Subcutaneous abdominal adipose tissue (tissue), 5 donors: Measurements from ENCODE around the gene ANKS4B.

Source experiments
- H3K27ac ChIP-seq: one replicate; pipeline ENCODE4 v1.7.0; 2013; ENCODE audit warnings: low read depth, mild to moderate bottlenecking, inconsistent platforms, low read length, moderate library complexity
- H3K27me3 ChIP-seq, 5 donors: one replicate each; pipeline ENCODE4 v1.7.0; 2013; ENCODE audit warnings: low read length in 5 of 5, inconsistent platforms in 1 of 5; ENCODE audit not compliant: control insufficient read depth in 5 of 5, insufficient read depth in 4 of 5
- H3K36me3 ChIP-seq, 5 donors: one replicate each; pipeline ENCODE4 v1.7.0; 2013; ENCODE audit warnings: low read length in 5 of 5; ENCODE audit not compliant: control insufficient read depth in 5 of 5, insufficient read depth in 5 of 5
- H3K4me1 ChIP-seq, 5 donors: one replicate each; pipeline ENCODE4 v1.7.0; 2013; ENCODE audit warnings: low read length in 5 of 5, mild to moderate bottlenecking in 3 of 5, moderate library complexity in 1 of 5; ENCODE audit not compliant: control insufficient read depth in 5 of 5, insufficient read depth in 5 of 5
- H3K4me3 ChIP-seq, 5 donors: one replicate each; pipeline ENCODE4 v1.7.0; 2013; ENCODE audit warnings: low read length in 5 of 5, low read depth in 1 of 5
- H3K9ac ChIP-seq, 5 donors: one replicate each; pipeline ENCODE4 v1.7.0; 2013; ENCODE audit warnings: low read length in 5 of 5, mild to moderate bottlenecking in 4 of 5, moderate library complexity in 3 of 5
- H3K9me3 ChIP-seq, 5 donors: one replicate each; pipeline ENCODE4 v1.7.0; 2013; ENCODE audit warnings: low read length in 5 of 5; ENCODE audit not compliant: control insufficient read depth in 5 of 5
- donor health status: healthy.
- donor health status: healthy.
- donor health status: healthy.
- donor health status: healthy.
- donor health status: healthy.

ANKS4B gene

GRCh38 chr16:21217121-21217520 is 16.4 kb upstream of the ANKS4B start:
- no peaks in the 10 kb centered on the region for H3K4me1 ChIP-seq
- no peak overlapping the region for H3K27ac ChIP-seq
- no peak overlapping the region for H3K9ac ChIP-seq
- no peaks in the 10 kb centered on the region for H3K36me3 ChIP-seq
- no peak overlapping the region for H3K4me3 ChIP-seq
- H3K9me3 ChIP-seq = no peaks in the 10 kb centered on the region
- peaks cover 0 to 13% (median 4%) of the 10 kb centered on the region in 5 donors for H3K27me3 ChIP-seq

GRCh38 chr16:21218153-21218552 is 15.3 kb upstream of the ANKS4B start:
- Histone ChIP-seq H3K27me3 (peaks cover 0 to 13% (median 5%) of the 10 kb centered on the region in 5 donors), H3K27ac (no peak overlapping the region), H3K9me3 (no peaks in the 10 kb centered on the region), H3K36me3 (no peaks in the 10 kb centered on the region), H3K9ac (no peak overlapping the region), H3K4me1 (no peaks in the 10 kb centered on the region), H3K4me3 (no peak overlapping the region)

GRCh38 chr16:21219551-21219950 is 13.9 kb upstream of the ANKS4B start:
- H3K9ac ChIP-seq = no peak overlapping the region
- no peak overlapping the region for H3K27ac ChIP-seq
- H3K27me3 ChIP-seq = peaks cover 0 to 6% (median 3%) of the 10 kb centered on the region in 5 donors
- H3K9me3 ChIP-seq = no peaks in the 10 kb centered on the region
- H3K36me3 ChIP-seq = no peaks in the 10 kb centered on the region
- H3K4me3 ChIP-seq = no peak overlapping the region
- no peaks in the 10 kb centered on the region for H3K4me1 ChIP-seq

- peaks cover 0 to 6% (median 3%) of the 10 kb centered on the region in 5 donors for H3K27me3 ChIP-seq
- H3K9me3 ChIP-seq = no peaks in the 10 kb centered on the region
- H3K36me3 ChIP-seq = no peaks in the 10 kb centered on the region
- H3K4me1 ChIP-seq = no peaks in the 10 kb centered on the region
- H3K9ac ChIP-seq = no peak overlapping the region
- H3K4me3 ChIP-seq = no peak overlapping the region
- H3K27ac ChIP-seq = no peak overlapping the region
Measured at GRCh38 chr16:21222495-21223337, 10.8 kb upstream of the ANKS4B start.

- no peak overlapping the region for H3K4me3 ChIP-seq
- no peaks in the 10 kb centered on the region for H3K36me3 ChIP-seq
- no peaks in the 10 kb centered on the region for H3K9me3 ChIP-seq
- H3K27me3 ChIP-seq = peaks cover 0 to 6% (median 3%) of the 10 kb centered on the region in 5 donors
- H3K27ac ChIP-seq = no peak overlapping the region
- no peak overlapping the region for H3K9ac ChIP-seq
- H3K4me1 ChIP-seq = no peaks in the 10 kb centered on the region
Measured at GRCh38 chr16:21223787-21224186, 9.7 kb upstream of the ANKS4B start.

GRCh38 chr16:21224800-21225199 is 8.7 kb upstream of the ANKS4B start:
- Histone ChIP-seq H3K27me3 (peaks cover 0 to 6% (median 3%) of the 10 kb centered on the region in 5 donors), H3K27ac (no peak overlapping the region), H3K4me3 (no peak overlapping the region), H3K9ac (no peak overlapping the region), H3K4me1 (no peaks in the 10 kb centered on the region), H3K9me3 (no peaks in the 10 kb centered on the region), H3K36me3 (no peaks in the 10 kb centered on the region)

- H3K9ac ChIP-seq = no peak overlapping the region
- H3K4me1 ChIP-seq = no peaks in the 10 kb centered on the region
- no peaks in the 10 kb centered on the region for H3K36me3 ChIP-seq
- no peak overlapping the region for H3K4me3 ChIP-seq
- no peaks in the 10 kb centered on the region for H3K9me3 ChIP-seq
- H3K27ac ChIP-seq = no peak overlapping the region
- peaks cover 0 to 6% (median 0%) of the 10 kb centered on the region in 5 donors for H3K27me3 ChIP-seq
Measured at GRCh38 chr16:21226749-21227148, 6.8 kb upstream of the ANKS4B start.

- no peaks in the 10 kb centered on the region for H3K4me1 ChIP-seq
- H3K9ac ChIP-seq = no peak overlapping the region
- H3K27ac ChIP-seq = no peak overlapping the region
Measured at GRCh38 chr16:21227866-21228265, 5.6 kb upstream of the ANKS4B start.

GRCh38 chr16:21228361-21228872 is 5.1 kb upstream of the ANKS4B start:
- H3K27ac ChIP-seq = no peak overlapping the region
- no peaks in the 10 kb centered on the region for H3K9me3 ChIP-seq
- H3K4me3 ChIP-seq = no peak overlapping the region
- no peak overlapping the region for H3K9ac ChIP-seq
- no peaks in the 10 kb centered on the region for H3K4me1 ChIP-seq
- H3K36me3 ChIP-seq = no peaks in the 10 kb centered on the region
- peaks cover 0 to 2% (median 0%) of the 10 kb centered on the region in 5 donors for H3K27me3 ChIP-seq

More at GRCh38 chr16:21227866-21228265, 5.6 kb upstream of the ANKS4B start:
- H3K27me3 ChIP-seq = peaks cover 0 to 3% (median 0%) of the 10 kb centered on the region in 5 donors
- no peaks in the 10 kb centered on the region for H3K9me3 ChIP-seq
- H3K4me3 ChIP-seq = no peak overlapping the region
- no peaks in the 10 kb centered on the region for H3K36me3 ChIP-seq

- Histone ChIP-seq H3K4me1 (no peaks in the 10 kb centered on the region), H3K27ac (no peak overlapping the region), H3K9ac (no peak overlapping the region), H3K9me3 (no peaks in the 10 kb centered on the region), H3K4me3 (no peak overlapping the region), H3K36me3 (no peaks in the 10 kb centered on the region), H3K27me3 (peaks cover 0 to 4% (median 0%) of the 10 kb centered on the region in 5 donors)
Measured at GRCh38 chr16:21233045-21233520, 416 bp upstream of the ANKS4B start.
